Fibroblast of lung (primary cell): ENCODE data around the gene GIGYF2. TPM values are rescaled to one million over a fixed set of nuclear protein-coding genes. Genes with fewer than 3 reads are reported as not detected.

Source experiments
- DNase-seq, 2 donors: peaks; one replicate each; pipeline versions ENCODE4 v3.0.0 to v3.0.0-alpha.2; 2010; ENCODE audit warnings: low read depth in 2 of 2
- H2AFZ ChIP-seq: 2 replicates; pipeline ENCODE4 v1.5.1; 2012; ENCODE audit warnings: low read length, control low read depth, inconsistent platforms
- H3K27ac ChIP-seq: 2 replicates; pipeline ENCODE4 v1.5.1; 2011; ENCODE audit warnings: low read length, control low read depth; ENCODE audit not compliant: insufficient read depth
- H3K27me3 ChIP-seq: 2 replicates; pipeline ENCODE4 v1.5.1; 2011; ENCODE audit warnings: mild to moderate bottlenecking, low read length; ENCODE audit not compliant: control insufficient read depth, insufficient read depth
- H3K36me3 ChIP-seq: 2 replicates; pipeline ENCODE4 v1.5.1; 2011; ENCODE audit warnings: low read length; ENCODE audit not compliant: control insufficient read depth, insufficient read depth
- H3K4me1 ChIP-seq: 2 replicates; pipeline ENCODE4 v1.5.1; 2011; ENCODE audit warnings: low read length; ENCODE audit not compliant: control insufficient read depth, insufficient read depth; ENCODE audit errors: extremely low read depth
- H3K4me2 ChIP-seq: 2 replicates; pipeline ENCODE4 v1.5.1; 2011; ENCODE audit warnings: low read length, control low read depth; ENCODE audit not compliant: insufficient read depth; ENCODE audit errors: extremely low read depth
- H3K4me3 ChIP-seq, 4 experiments: fragments of 200-600 bp in 1 of 4; sonication (generic) in 1 of 4; replicated peaks in 1 of 4; 2 replicates each; pipeline ENCODE4 v1.5.1; 2011 to 2016; ENCODE audit warnings: low read length in 4 of 4, low read depth in 3 of 4, mild to moderate bottlenecking in 3 of 4, control low read depth in 2 of 4, inconsistent platforms in 1 of 4, mixed read lengths in 1 of 4; ENCODE audit not compliant: insufficient read depth in 1 of 4; ENCODE audit errors: control extremely low read depth in 1 of 4
- H3K79me2 ChIP-seq: 2 replicates; pipeline ENCODE4 v1.5.1; 2012; ENCODE audit warnings: mild to moderate bottlenecking, low read length, inconsistent platforms; ENCODE audit not compliant: control insufficient read depth, insufficient read depth
- H3K9ac ChIP-seq: 2 replicates; pipeline ENCODE4 v1.5.1; 2011; ENCODE audit warnings: mild to moderate bottlenecking, low read length, control low read depth; ENCODE audit not compliant: insufficient read depth
- H3K9me3 ChIP-seq: 2 replicates; pipeline ENCODE4 v1.5.1; 2012; ENCODE audit warnings: low read depth, low read length; ENCODE audit not compliant: control insufficient read depth, insufficient read depth
- H4K20me1 ChIP-seq: 2 replicates; pipeline ENCODE4 v1.5.1; 2011; ENCODE audit warnings: low read length; ENCODE audit not compliant: control insufficient read depth, insufficient read depth; ENCODE audit errors: extremely low read depth
- EZH2 ChIP-seq: IDR thresholded peaks from 2 replicates; pipeline ENCODE4 v1.5.1; 2012; ENCODE audit warnings: low read length, control low read depth, mild to moderate bottlenecking; ENCODE audit errors: missing control alignments
- polyA plus RNA-seq, 2 donors: library from polyadenylated mRNA; depleted of rRNA in 1 of 2; stranded (reverse) in 1 of 2; unstranded in 1 of 2; fragments of >200 nt; gene quantifications; 2 replicates each; pipeline ENCODE4 v1.2.1, GENCODE V29; 2011 to 2012; ENCODE audit warnings: missing spikeins in 1 of 2
- total RNA-seq: library from RNA; depleted of rRNA; stranded (reverse); fragments of >200 nt; gene quantifications from 2 replicates; pipeline ENCODE4 v1.2.1, GENCODE V29; 2014
- TF ChIP-seq, protein P1 (sequence below), 2 donors: IDR thresholded peaks in 1 of 2; conservative IDR thresholded peaks in 1 of 2; 1 replicate in 1 of 2; 2 replicates in 1 of 2; pipeline ENCODE4 v1.5.1; 2011 to 2012; ENCODE audit warnings: low read length in 2 of 2, control low read depth in 1 of 2, inconsistent platforms in 1 of 2, low read depth in 1 of 2, mild to moderate bottlenecking in 1 of 2

The GIGYF2 gene
- total and polyA plus RNA-seq, 2 donors (not counting 1 experiment from before 2014, with no cell fraction given), result 31.1 to 64.7 TPM

DNA sequence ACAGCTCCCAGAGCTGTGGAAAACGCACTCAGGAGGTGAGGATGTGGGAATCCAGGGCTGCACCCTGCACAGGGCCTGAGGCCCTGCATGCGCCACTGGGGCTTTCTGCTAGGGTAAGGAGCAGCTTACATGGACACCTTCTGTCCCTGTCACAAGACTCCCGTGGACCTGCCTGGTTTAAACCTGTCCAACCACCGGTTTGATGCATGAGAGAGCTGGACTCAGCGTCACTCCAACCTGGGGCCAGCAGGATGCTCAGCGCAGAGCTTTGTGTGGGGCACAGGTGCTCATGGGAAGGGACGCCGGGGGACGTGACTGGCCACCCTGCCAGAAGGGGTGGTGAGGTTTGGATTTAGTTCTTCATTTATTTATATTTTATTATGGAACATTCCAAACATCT is 197.1 kb downstream of the GIGYF2 start:
- DNase-seq, result no peak
- peaks cover 2% of the 10 kb centered on the region for H3K36me3 ChIP-seq
- H3K9me3 ChIP-seq, result no peaks in the 10 kb centered on the region
- no peak overlapping the region for H3K9ac ChIP-seq
- no peaks in the 10 kb centered on the region for H3K27me3 ChIP-seq
- no peak overlapping the region for H3K4me3 ChIP-seq
- peaks cover 4% of the 10 kb centered on the region for H3K4me1 ChIP-seq
- no peak overlapping the region for H3K27ac ChIP-seq
- no peak overlapping the region for H3K4me2 ChIP-seq
- no peaks in the 10 kb centered on the region for H4K20me1 ChIP-seq
- H3K79me2 ChIP-seq, result no peaks in the 10 kb centered on the region
- TF ChIP-seq, protein P1, sequence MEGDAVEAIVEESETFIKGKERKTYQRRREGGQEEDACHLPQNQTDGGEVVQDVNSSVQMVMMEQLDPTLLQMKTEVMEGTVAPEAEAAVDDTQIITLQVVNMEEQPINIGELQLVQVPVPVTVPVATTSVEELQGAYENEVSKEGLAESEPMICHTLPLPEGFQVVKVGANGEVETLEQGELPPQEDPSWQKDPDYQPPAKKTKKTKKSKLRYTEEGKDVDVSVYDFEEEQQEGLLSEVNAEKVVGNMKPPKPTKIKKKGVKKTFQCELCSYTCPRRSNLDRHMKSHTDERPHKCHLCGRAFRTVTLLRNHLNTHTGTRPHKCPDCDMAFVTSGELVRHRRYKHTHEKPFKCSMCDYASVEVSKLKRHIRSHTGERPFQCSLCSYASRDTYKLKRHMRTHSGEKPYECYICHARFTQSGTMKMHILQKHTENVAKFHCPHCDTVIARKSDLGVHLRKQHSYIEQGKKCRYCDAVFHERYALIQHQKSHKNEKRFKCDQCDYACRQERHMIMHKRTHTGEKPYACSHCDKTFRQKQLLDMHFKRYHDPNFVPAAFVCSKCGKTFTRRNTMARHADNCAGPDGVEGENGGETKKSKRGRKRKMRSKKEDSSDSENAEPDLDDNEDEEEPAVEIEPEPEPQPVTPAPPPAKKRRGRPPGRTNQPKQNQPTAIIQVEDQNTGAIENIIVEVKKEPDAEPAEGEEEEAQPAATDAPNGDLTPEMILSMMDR (conservative IDR thresholded peaks at IDR 0.05 in 1 of 2, IDR thresholded peaks at IDR 0.05 in 1 of 2; ENCODE audit: low read depth in 1 of 2, low read length in 2 of 2), result no peak
- TF ChIP-seq EZH2, result no peak
- no peak overlapping the region for H2AFZ ChIP-seq

DNA sequence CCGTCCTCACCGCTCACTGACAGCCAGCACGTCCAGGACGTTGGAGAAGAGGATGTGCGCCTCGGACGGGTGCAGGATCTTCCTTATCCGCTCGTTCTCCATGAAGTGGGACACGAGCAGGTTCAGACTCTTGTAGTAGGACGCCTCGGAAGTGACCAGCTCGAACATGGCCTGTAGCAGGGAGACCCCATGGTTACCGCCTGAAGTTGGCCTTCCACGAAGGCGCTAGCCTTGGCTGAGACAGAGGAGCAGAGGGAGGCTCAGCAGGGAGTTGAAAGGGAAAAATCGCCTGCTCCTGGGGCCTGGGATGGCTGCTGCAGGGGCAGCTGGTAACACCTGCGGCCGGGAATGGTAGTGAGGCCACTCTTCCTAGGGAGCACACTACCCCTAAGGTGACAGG is 197.6 kb downstream of the GIGYF2 start:
- H3K36me3 ChIP-seq, result peaks cover 2% of the 10 kb centered on the region

DNA sequence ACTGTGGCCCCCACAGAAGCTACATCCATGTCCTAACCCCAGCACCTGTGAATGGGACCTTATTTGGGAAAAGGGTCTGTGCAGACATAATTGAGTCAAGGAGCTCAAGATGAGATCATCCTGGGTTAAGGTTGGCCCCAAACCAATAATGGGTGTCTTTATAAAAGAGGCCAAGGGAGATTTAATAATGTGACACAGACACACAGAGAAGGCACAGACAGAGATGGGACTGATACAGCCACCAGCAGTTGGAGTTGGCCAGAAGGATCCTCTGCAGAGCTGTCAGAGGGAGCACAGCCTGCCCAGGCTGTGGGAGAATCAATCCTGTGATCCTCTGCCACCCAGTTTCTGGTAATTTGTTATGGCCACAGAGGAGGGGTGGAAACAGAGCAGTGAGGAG is 199.0 kb downstream of the GIGYF2 start:
- DNase-seq, result no peak
- Histone ChIP-seq H3K27me3 (no peaks in the 10 kb centered on the region), H3K9me3 (no peaks in the 10 kb centered on the region), H3K4me3 (no peak overlapping the region), H4K20me1 (no peaks in the 10 kb centered on the region), H3K4me1 (peaks cover 4% of the 10 kb centered on the region), H3K9ac (no peak overlapping the region), H3K36me3 (peaks cover 2% of the 10 kb centered on the region), H3K4me2 (no peak overlapping the region), H2AFZ (no peak overlapping the region), H3K27ac (no peak overlapping the region), H3K79me2 (no peaks in the 10 kb centered on the region)
- TF ChIP-seq EZH2, result no peak
- TF ChIP-seq, protein P1 (conservative IDR thresholded peaks at IDR 0.05 in 1 of 2, IDR thresholded peaks at IDR 0.05 in 1 of 2; ENCODE audit: low read depth in 1 of 2, low read length in 2 of 2), result no peak

More for the DNA sequence above, 197.6 kb downstream of the GIGYF2 start:
- H3K4me2 ChIP-seq, result no peak overlapping the region
- H3K27ac ChIP-seq, result no peak overlapping the region
- H2AFZ ChIP-seq, result no peak overlapping the region
- no peak overlapping the region for H3K9ac ChIP-seq
- H3K4me1 ChIP-seq, result peaks cover 4% of the 10 kb centered on the region
- H3K4me3 ChIP-seq, result no peak overlapping the region
- TF ChIP-seq, protein P1 (conservative IDR thresholded peaks at IDR 0.05 in 1 of 2, IDR thresholded peaks at IDR 0.05 in 1 of 2; ENCODE audit: low read depth in 1 of 2, low read length in 2 of 2), result no peak
- TF ChIP-seq EZH2, result no peak
- H3K27me3 ChIP-seq, result no peaks in the 10 kb centered on the region
- DNase-seq, result no peak
- no peaks in the 10 kb centered on the region for H3K79me2 ChIP-seq
- no peaks in the 10 kb centered on the region for H3K9me3 ChIP-seq
- no peaks in the 10 kb centered on the region for H4K20me1 ChIP-seq
